Astrocyte (in vitro differentiated cells and primary cell): ENCODE results near the gene CALHM2.
A peak's percentile ranks its signal among the peaks of the same experiment; 100 is the strongest.

ENCODE experiments used
- CTCF ChIP-seq: IDR thresholded peaks from 2 replicates; pipeline ENCODE4 v1.5.1; 2011; ENCODE audit warnings: low read depth, mild to moderate bottlenecking, inconsistent platforms, low read length, moderate library complexity; ENCODE audit not compliant: insufficient read depth
- EZH2 ChIP-seq: IDR thresholded peaks from 2 replicates; pipeline ENCODE4 v1.6.1; 2012; ENCODE audit warnings: mild to moderate bottlenecking, low read length, inconsistent platforms; ENCODE audit not compliant: insufficient read depth

- TF ChIP-seq CTCF (no peak), EZH2 (peak; percentile 39)
Observed at GRCh38 chr10:103491729-103492364, 39.7 kb upstream of the CALHM2 start.
